AG04449 (cell line): Measurements from ENCODE around the gene METRNL.

ENCODE experiments used
- CTCF ChIA-PET: fragments of 350-600 bp; formaldehyde crosslinking; extraction: SDS; loops from one replicate; lab custom pipeline; 2021; ENCODE audit warnings: antibody characterized with exemption; lab: Yijun Ruan, JAX
- POLR2A ChIA-PET: fragments of 400-600, 350-600 bp; formaldehyde crosslinking; extraction: SDS; loops from one replicate; lab custom pipeline; 2020; ENCODE audit warnings: antibody characterized with exemption, inconsistent platforms; lab: Yijun Ruan, JAX
- DNase-seq: peaks from one replicate; pipeline ENCODE4 v3.0.0-alpha.2; 2010; ENCODE audit warnings: low read depth, low spot score
- H3K4me3 ChIP-seq: 2 replicates; pipeline ENCODE4 v1.5.1; 2011; ENCODE audit warnings: low read depth, mild to moderate bottlenecking, control low read depth, low read length
- CTCF ChIP-seq: IDR thresholded peaks from one replicate; pipeline ENCODE4 v1.5.1; 2011; ENCODE audit warnings: mild to moderate bottlenecking, moderate library complexity, low read length, control low read depth, inconsistent platforms; ENCODE audit not compliant: insufficient read depth; ENCODE audit errors: missing control alignments

The METRNL gene

GRCh38 chr17:83092931-83093330 lies 13.5 kb downstream of the METRNL start:
- POLR2A ChIA-PET = no interaction called here
- TF ChIP-seq CTCF = no peak
- CTCF ChIA-PET = no interaction called here

GRCh38 chr17:83093506-83093905 lies 14.1 kb downstream of the METRNL start:
- TF ChIP-seq CTCF = no peak
- no peak overlapping the region for H3K4me3 ChIP-seq
- ChIA-PET CTCF (no interaction called here), POLR2A (no interaction called here)
- no peak for DNase-seq

More at GRCh38 chr17:83092931-83093330, 13.5 kb downstream of the METRNL start:
- no peak for DNase-seq
- no peak overlapping the region for H3K4me3 ChIP-seq

- CTCF ChIA-PET = interaction anchor here (1.2 kb wide), 1 partner anchor 10 kb away, joined by 3 read pairs; no protein-coding TSS in a partner anchor
- H3K4me3 ChIP-seq = no peak overlapping the region
- POLR2A ChIA-PET = no interaction called here
- DNase-seq = no peak
- no peak for TF ChIP-seq CTCF
Observed at GRCh38 chr17:83094291-83094690, 14.9 kb downstream of the METRNL start.

- no peak overlapping the region for H3K4me3 ChIP-seq
- DNase-seq = no peak
- CTCF ChIA-PET = interaction anchor here (1.2 kb wide), 1 partner anchor 10 kb away, joined by 3 read pairs; no protein-coding TSS in a partner anchor
- no peak for TF ChIP-seq CTCF
- POLR2A ChIA-PET = no interaction called here
Observed at GRCh38 chr17:83095016-83095415, 15.6 kb downstream of the METRNL start.

GRCh38 chr17:83096401-83097224 lies 17.2 kb downstream of the METRNL start:
- POLR2A ChIA-PET = no interaction called here
- no peak for DNase-seq

More at GRCh38 chr17:83096401-83097224, 17.2 kb downstream of the METRNL start:
- no peak overlapping the region for H3K4me3 ChIP-seq
- CTCF ChIA-PET = no interaction called here
- no peak for TF ChIP-seq CTCF
